Activated CD4-positive, alpha-beta T cell treated with anti-CD3 and anti-CD28 coated beads, Interleukin-2, amount 10 ng/mL, durations not matched to agents 24 days and 14 days (primary cell): ENCODE measurements around the gene VEPH1. TPM values are rescaled to one million over a fixed set of nuclear protein-coding genes. Genes with fewer than 3 reads are reported as not detected.

ENCODE experiments used
- DNase-seq: peaks from one replicate; pipeline ENCODE4 v3.0.0; 2022
- H3K27ac Mint-ChIP-seq: one replicate; pipeline ENCODE4 v1.8.0; 2022; ENCODE audit warnings: mild to moderate bottlenecking, mixed read lengths
- H3K27me3 Mint-ChIP-seq: one replicate; pipeline ENCODE4 v1.8.0; 2022; ENCODE audit warnings: mixed read lengths
- H3K36me3 Mint-ChIP-seq: one replicate; pipeline ENCODE4 v1.8.0; 2022; ENCODE audit warnings: low read depth, mild to moderate bottlenecking, mixed read lengths
- H3K4me1 Mint-ChIP-seq: one replicate; pipeline ENCODE4 v1.8.0; 2021; ENCODE audit warnings: mixed read lengths
- H3K4me3 Mint-ChIP-seq: one replicate; pipeline ENCODE4 v1.8.0; 2022; ENCODE audit warnings: mild to moderate bottlenecking, moderate library complexity, mixed read lengths
- H3K9me3 Mint-ChIP-seq: one replicate; pipeline ENCODE4 v1.8.0; 2021; ENCODE audit warnings: mixed read lengths
- intact Hi-C: fragments of 100-400 bp; cut with micrococcal nuclease; formaldehyde crosslinking; loops from one replicate; pipeline ENCODE4 v1.15.1; 2023
- total RNA-seq: library from RNA; stranded (reverse); gene quantifications from 2 replicates; pipeline ENCODE4 v1.2.3, GENCODE V29; 2022

The VEPH1 gene
- total RNA-seq, 1 donor from 2014 or later: not detected

DNA sequence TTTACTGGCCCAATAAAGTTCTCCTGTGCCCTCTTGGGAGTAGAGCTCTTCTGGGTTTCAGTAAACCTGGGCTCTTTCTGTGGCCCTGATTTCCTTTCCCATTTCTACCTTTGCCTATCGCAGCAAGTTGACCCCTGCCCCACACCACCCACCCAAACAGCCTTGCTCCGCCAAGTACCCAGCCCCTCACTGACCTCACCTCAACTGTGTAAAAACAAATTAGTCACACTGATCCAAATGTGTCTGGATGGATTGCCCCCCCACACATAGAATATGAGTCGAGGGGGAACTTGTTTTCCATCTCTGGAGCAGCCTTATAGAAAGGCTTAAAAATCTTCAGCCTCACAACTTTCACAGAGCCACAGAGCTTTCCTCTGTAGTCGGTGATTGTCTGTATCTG lies 28.6 kb upstream of the VEPH1 start:
- Mint-ChIP-seq H3K27me3 (peaks cover 7% of the 10 kb centered on the region), H3K4me3 (no peak overlapping the region), H3K4me1 (no peaks in the 10 kb centered on the region), H3K27ac (no peak overlapping the region), H3K36me3 (no peaks in the 10 kb centered on the region), H3K9me3 (no peaks in the 10 kb centered on the region)
- no peak for DNase-seq
- intact Hi-C loops: loop anchor here (1.0 kb wide), 1 partner anchor 41 kb away; no protein-coding TSS in a partner anchor

DNA sequence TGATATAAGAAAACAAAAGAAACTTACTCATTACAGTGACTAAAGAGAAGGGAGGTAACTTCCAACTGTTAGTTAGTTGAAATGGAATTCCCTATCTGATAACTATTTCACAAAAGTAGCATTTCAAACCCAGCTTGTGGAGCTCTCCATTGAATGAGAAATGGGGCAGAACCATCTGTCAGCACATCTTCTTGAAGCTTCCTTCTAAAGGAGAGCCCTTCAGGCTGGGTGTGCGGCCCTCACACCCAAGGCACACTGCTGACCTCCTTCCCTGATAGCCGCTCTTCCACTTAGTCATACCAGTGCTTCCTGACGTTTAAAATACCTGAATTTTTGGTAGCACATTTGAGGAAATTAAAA lies 28.1 kb upstream of the VEPH1 start:
- DNase-seq: no peak
- Mint-ChIP-seq H3K36me3 (no peaks in the 10 kb centered on the region), H3K9me3 (no peaks in the 10 kb centered on the region), H3K27me3 (peaks cover 3% of the 10 kb centered on the region), H3K4me3 (no peak overlapping the region), H3K27ac (no peak overlapping the region), H3K4me1 (no peaks in the 10 kb centered on the region)
- intact Hi-C loops: no loop called here

DNA sequence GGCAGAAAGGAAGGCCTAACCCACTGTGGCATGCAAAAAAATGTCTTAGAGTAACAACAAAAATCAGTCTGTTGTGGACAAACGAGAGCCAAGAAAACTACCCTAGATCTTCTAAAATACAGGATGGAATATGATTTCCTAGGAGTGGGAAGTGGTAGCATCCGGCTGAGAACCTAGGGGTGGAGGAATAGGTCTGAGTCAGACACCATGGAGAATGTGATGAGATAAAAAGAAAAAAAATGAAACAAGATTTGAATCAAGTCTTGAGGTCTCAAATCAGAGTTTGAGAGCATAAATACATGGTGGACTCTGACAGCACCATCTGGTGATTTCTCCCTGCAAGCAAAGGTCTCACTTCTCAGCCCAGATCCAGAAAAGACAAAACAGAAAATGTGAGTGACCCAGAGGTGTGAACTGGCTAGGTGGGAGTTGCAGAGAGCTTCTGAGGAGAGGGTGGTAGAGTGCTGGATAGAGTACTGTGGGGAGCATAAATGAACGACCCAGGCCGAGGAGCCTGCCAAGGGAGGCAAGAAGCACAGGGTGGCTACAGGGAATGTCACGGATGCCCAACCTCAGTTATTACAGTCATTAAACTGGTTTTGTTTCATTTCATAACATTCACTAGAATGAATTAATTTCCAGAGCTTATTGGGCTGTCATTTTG lies 27.6 kb upstream of the VEPH1 start:
- H3K36me3 Mint-ChIP-seq: no peaks in the 10 kb centered on the region
- H3K27me3 Mint-ChIP-seq: peaks cover under 1% of the 10 kb centered on the region
- H3K9me3 Mint-ChIP-seq: no peaks in the 10 kb centered on the region
- DNase-seq: no peak
- intact Hi-C loops: no loop called here
- no peaks in the 10 kb centered on the region for H3K4me1 Mint-ChIP-seq
- H3K27ac Mint-ChIP-seq: no peak overlapping the region
- H3K4me3 Mint-ChIP-seq: no peak overlapping the region

- Mint-ChIP-seq H3K9me3 (no peaks in the 10 kb centered on the region), H3K27ac (no peak overlapping the region), H3K4me1 (no peaks in the 10 kb centered on the region), H3K4me3 (no peak overlapping the region), H3K27me3 (peaks cover 2% of the 10 kb centered on the region), H3K36me3 (no peaks in the 10 kb centered on the region)
- intact Hi-C loops: no loop called here
- no peak for DNase-seq
Measured at GRCh38 chr3:157529751-157530150, 26.5 kb upstream of the VEPH1 start.

GRCh38 chr3:157529085-157529484 lies 25.9 kb upstream of the VEPH1 start:
- DNase-seq: no peak
- Mint-ChIP-seq H3K9me3 (no peaks in the 10 kb centered on the region), H3K27me3 (peaks cover 2% of the 10 kb centered on the region)

GRCh38 chr3:157527131-157527881 lies 24.1 kb upstream of the VEPH1 start:
- Mint-ChIP-seq H3K4me3 (no peak overlapping the region), H3K36me3 (no peaks in the 10 kb centered on the region), H3K4me1 (no peaks in the 10 kb centered on the region), H3K9me3 (no peaks in the 10 kb centered on the region), H3K27me3 (peaks cover 2% of the 10 kb centered on the region), H3K27ac (no peak overlapping the region)
- no peak for DNase-seq
- intact Hi-C loops: no loop called here

More at GRCh38 chr3:157529085-157529484, 25.9 kb upstream of the VEPH1 start:
- no peaks in the 10 kb centered on the region for H3K4me1 Mint-ChIP-seq
- H3K36me3 Mint-ChIP-seq: no peaks in the 10 kb centered on the region
- intact Hi-C loops: no loop called here
- H3K27ac Mint-ChIP-seq: no peak overlapping the region
- H3K4me3 Mint-ChIP-seq: no peak overlapping the region

GRCh38 chr3:157526036-157526435 lies 22.8 kb upstream of the VEPH1 start:
- no peak for DNase-seq
- intact Hi-C loops: no loop called here
- H3K27me3 Mint-ChIP-seq: peaks cover 2% of the 10 kb centered on the region

DNA sequence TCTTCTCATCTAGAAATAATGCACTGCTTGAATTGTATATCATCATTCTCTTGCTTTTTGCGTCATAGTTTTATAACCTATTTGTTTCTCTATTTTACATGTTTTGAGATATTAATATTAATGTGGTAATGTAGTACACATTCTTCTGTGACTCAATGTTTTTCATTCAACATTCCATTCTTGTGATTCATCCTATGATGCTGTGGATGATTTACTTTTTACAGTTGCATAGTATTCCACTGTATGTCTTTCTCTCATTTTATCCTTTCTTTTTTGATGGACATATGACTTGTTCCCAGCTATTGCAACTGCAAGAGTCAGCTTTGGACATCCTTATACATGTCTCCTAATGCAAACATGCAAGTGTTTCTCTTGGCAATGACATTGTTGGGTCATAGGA lies 20.6 kb upstream of the VEPH1 start:
- Mint-ChIP-seq H3K27ac (no peak overlapping the region), H3K36me3 (no peaks in the 10 kb centered on the region), H3K4me1 (no peaks in the 10 kb centered on the region), H3K27me3 (peaks cover 2% of the 10 kb centered on the region), H3K4me3 (no peak overlapping the region), H3K9me3 (no peaks in the 10 kb centered on the region)
- intact Hi-C loops: no loop called here
- DNase-seq: no peak

More at GRCh38 chr3:157526036-157526435, 22.8 kb upstream of the VEPH1 start:
- Mint-ChIP-seq H3K27ac (no peak overlapping the region), H3K9me3 (no peaks in the 10 kb centered on the region), H3K4me3 (no peak overlapping the region), H3K36me3 (no peaks in the 10 kb centered on the region), H3K4me1 (no peaks in the 10 kb centered on the region)

DNA sequence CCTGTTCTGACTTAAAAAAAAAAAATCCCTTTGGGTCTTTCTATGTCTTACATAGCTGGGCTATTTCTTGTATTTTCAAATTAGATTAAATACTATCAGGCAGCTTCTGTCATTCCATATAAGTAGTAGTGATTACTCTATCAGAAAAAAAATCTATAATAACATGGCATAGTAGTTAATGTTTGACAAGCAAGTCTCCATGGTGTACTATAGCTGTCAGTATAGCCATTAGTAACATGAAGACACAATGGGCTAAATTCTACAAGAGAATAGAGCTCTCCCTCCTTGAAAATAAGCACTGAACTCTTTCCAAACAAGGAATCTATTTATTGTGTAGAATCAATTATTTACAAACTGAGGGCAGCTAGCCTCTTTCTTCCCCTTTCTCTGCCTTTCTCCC lies 19.4 kb upstream of the VEPH1 start:
- Mint-ChIP-seq H3K9me3 (no peaks in the 10 kb centered on the region), H3K4me3 (no peak overlapping the region), H3K27ac (no peak overlapping the region), H3K4me1 (no peaks in the 10 kb centered on the region), H3K27me3 (peaks cover 2% of the 10 kb centered on the region), H3K36me3 (no peaks in the 10 kb centered on the region)
- intact Hi-C loops: no loop called here
- no peak for DNase-seq

GRCh38 chr3:157520485-157521150 lies 17.4 kb upstream of the VEPH1 start:
- Mint-ChIP-seq H3K4me3 (no peak overlapping the region), H3K36me3 (no peaks in the 10 kb centered on the region), H3K27me3 (peaks cover 2% of the 10 kb centered on the region), H3K4me1 (no peaks in the 10 kb centered on the region), H3K27ac (no peak overlapping the region), H3K9me3 (no peaks in the 10 kb centered on the region)
- DNase-seq: no peak
- intact Hi-C loops: no loop called here

DNA sequence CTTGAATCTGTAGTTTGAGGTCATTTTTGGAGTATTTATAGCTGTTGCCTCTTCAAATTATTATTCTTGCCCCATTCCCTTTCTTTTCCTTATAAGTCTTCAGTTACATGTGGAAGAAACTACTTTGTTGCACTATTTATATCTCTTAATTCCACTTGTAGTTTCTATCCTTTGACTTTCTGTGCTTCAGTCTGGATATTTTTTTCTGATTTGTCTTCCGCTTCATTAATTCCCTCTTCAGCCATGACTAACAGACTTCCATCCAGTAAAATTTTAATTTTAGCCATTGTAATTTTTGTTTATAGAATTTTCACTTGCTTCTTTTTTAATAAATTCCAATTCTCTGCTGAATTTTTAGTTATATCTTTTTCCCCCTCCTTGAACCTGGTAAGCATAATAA lies 15.7 kb upstream of the VEPH1 start:
- H3K27me3 Mint-ChIP-seq: no peaks in the 10 kb centered on the region
- intact Hi-C loops: no loop called here
- no peaks in the 10 kb centered on the region for H3K4me1 Mint-ChIP-seq
- no peak overlapping the region for H3K27ac Mint-ChIP-seq
- H3K4me3 Mint-ChIP-seq: no peak overlapping the region
- no peaks in the 10 kb centered on the region for H3K9me3 Mint-ChIP-seq
- no peaks in the 10 kb centered on the region for H3K36me3 Mint-ChIP-seq
- DNase-seq: no peak

GRCh38 chr3:157516928-157517327 lies 13.7 kb upstream of the VEPH1 start:
- Mint-ChIP-seq H3K9me3 (no peaks in the 10 kb centered on the region), H3K4me1 (no peaks in the 10 kb centered on the region), H3K36me3 (no peaks in the 10 kb centered on the region), H3K4me3 (no peak overlapping the region), H3K27ac (no peak overlapping the region), H3K27me3 (no peaks in the 10 kb centered on the region)
- DNase-seq: no peak
- intact Hi-C loops: no loop called here

DNA sequence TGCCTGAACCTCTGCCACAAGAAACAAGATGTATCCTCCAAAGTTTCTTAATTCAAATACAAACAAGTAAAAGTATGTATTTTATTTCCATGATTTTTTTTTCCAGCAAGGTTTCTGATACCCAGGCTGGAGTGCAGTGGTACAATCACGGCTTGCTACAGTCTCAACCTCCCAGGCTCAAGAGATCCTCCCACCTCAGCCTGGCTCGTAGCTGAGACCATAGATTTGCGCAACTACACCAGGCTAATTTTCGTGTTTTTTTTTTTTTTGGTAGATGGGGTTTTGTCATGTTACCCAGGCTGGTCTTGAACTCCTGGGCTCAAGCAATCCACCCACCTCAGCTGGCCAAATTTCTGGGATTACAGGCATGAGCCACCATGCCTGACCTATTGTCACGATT lies 12.2 kb upstream of the VEPH1 start:
- Mint-ChIP-seq H3K4me1 (no peaks in the 10 kb centered on the region), H3K27ac (no peak overlapping the region), H3K36me3 (no peaks in the 10 kb centered on the region), H3K27me3 (no peaks in the 10 kb centered on the region), H3K4me3 (no peak overlapping the region), H3K9me3 (no peaks in the 10 kb centered on the region)
- peak; percentile 17 for DNase-seq
- intact Hi-C loops: no loop called here

DNA sequence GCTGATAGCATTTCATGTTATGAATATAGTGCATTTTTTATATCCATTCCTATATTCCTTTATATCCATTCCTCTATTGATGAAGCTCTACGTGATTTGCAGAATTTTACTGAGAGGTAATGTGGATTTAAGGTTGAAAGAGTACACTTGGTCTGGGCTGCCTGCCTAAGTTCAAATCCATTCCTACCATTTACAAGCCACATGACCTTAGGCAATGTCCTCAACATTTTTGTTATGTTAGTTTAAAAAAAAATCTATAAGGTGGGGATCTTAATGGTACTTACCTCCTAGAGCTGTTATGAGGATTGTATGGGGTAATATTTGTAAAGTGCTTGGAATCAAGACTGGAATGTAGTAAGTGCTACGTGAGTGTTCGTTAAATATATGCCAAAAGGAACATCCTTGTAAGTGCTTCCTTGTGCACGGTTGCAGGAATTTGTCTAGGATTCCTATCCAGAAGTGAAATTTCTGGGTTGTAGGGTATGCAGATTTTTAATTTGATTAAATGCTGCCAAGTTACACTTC lies 11.2 kb upstream of the VEPH1 start:
- DNase-seq: no peak
- H3K27ac Mint-ChIP-seq: no peak overlapping the region
- H3K27me3 Mint-ChIP-seq: no peaks in the 10 kb centered on the region
- no peaks in the 10 kb centered on the region for H3K36me3 Mint-ChIP-seq
- H3K4me1 Mint-ChIP-seq: no peaks in the 10 kb centered on the region
- intact Hi-C loops: no loop called here
- no peak overlapping the region for H3K4me3 Mint-ChIP-seq
- no peaks in the 10 kb centered on the region for H3K9me3 Mint-ChIP-seq
